ENCODE measurements around the gene PROC. TPM values are rescaled to one million over a fixed set of nuclear protein-coding genes. Genes with fewer than 3 reads are reported as not detected.

PROC gene
- total RNA-seq, 2 experiments from 2014 or later: not detected

GRCh38 chr2:127413782-127414637 is 4.2 kb upstream of the PROC start:
- POLR2A ChIA-PET: interaction anchor here (1.2 kb wide), 1 partner anchor 28 kb away, joined by 3 read pairs; no protein-coding TSS in a partner anchor
- intact Hi-C loops (cut with micrococcal nuclease): no loop called here

GRCh38 chr2:127414638-127415592 is 3.3 kb upstream of the PROC start:
- ChIA-PET CTCF (interaction anchor here (0.6 to 3.3 kb wide), 22 partner anchors 10 to 218 kb away, joined by 3 to 21 read pairs (median 6); partner anchors contain the start of genes ERCC3 and MAP3K2), POLR2A (interaction anchor here (1.1 to 1.8 kb wide), 4 partner anchors 24 to 55 kb away, joined by 3 to 5 read pairs (median 4); no protein-coding TSS in a partner anchor)
- H3K27ac Mint-ChIP-seq: no peak overlapping the region
- H3K9me3 Mint-ChIP-seq: no peaks in the 10 kb centered on the region
- intact Hi-C loops (cut with micrococcal nuclease): no loop called here
- no peak for TF ChIP-seq CTCF (IDR thresholded peaks at IDR 0.05)
- H3K4me1 Mint-ChIP-seq (ENCODE audit: low read depth): peaks cover 39% of the 10 kb centered on the region
- H3K4me3 Mint-ChIP-seq: no peak overlapping the region
- no peaks in the 10 kb centered on the region for H3K36me3 Mint-ChIP-seq (ENCODE audit: low read depth)
- DNase-seq: no peak
- ATAC-seq: no peak
- H3K27me3 Mint-ChIP-seq: peaks cover 5% of the 10 kb centered on the region

More at GRCh38 chr2:127413782-127414637, 4.2 kb upstream of the PROC start:
- CTCF ChIA-PET: interaction anchor here (0.7 to 3.3 kb wide), 8 partner anchors 11 to 120 kb away, joined by 3 to 21 read pairs (median 8); partner anchors contain the start of gene ERCC3
- Mint-ChIP-seq H3K9me3 (no peaks in the 10 kb centered on the region), H3K36me3 (ENCODE audit: low read depth) (no peaks in the 10 kb centered on the region), H3K27ac (no peak overlapping the region), H3K27me3 (peaks cover 5% of the 10 kb centered on the region), H3K4me1 (ENCODE audit: low read depth) (peaks cover 41% of the 10 kb centered on the region), H3K4me3 (no peak overlapping the region)
- DNase-seq (no peak), ATAC-seq (no peak)
- no peak for TF ChIP-seq CTCF (IDR thresholded peaks at IDR 0.05)

GRCh38 chr2:127415593-127416505 is 2.4 kb upstream of the PROC start:
- Mint-ChIP-seq H3K27ac (peak overlapping the region; percentile 69), H3K9me3 (no peaks in the 10 kb centered on the region), H3K36me3 (ENCODE audit: low read depth) (no peaks in the 10 kb centered on the region), H3K4me3 (peak overlapping the region; percentile 69), H3K27me3 (peaks cover 7% of the 10 kb centered on the region), H3K4me1 (ENCODE audit: low read depth) (peaks cover 32% of the 10 kb centered on the region)
- ChIA-PET CTCF (interaction anchor here (0.6 to 3.3 kb wide), 33 partner anchors 9 to 219 kb away, joined by 3 to 21 read pairs (median 5); partner anchors contain the start of genes ERCC3 and MAP3K2), POLR2A (interaction anchor here (0.8 to 2.4 kb wide), 5 partner anchors 13 to 54 kb away, joined by 3 to 5 read pairs (median 4); no protein-coding TSS in a partner anchor)
- DNase-seq (peak; percentile 90), ATAC-seq (peak; percentile 96)
- intact Hi-C loops (cut with micrococcal nuclease): no loop called here
- TF ChIP-seq CTCF (IDR thresholded peaks at IDR 0.05): peak; percentile 85

- H3K9me3 Mint-ChIP-seq: no peaks in the 10 kb centered on the region
- peaks cover 12% of the 10 kb centered on the region for H3K27me3 Mint-ChIP-seq
- ChIA-PET CTCF (interaction anchor here (0.6 to 3.3 kb wide), 26 partner anchors 9 to 219 kb away, joined by 3 to 21 read pairs (median 5); partner anchors contain the start of genes ERCC3 and MAP3K2), POLR2A (interaction anchor here (0.8 to 2.4 kb wide), 4 partner anchors 13 to 32 kb away, joined by 3 to 5 read pairs (median 4); no protein-coding TSS in a partner anchor)
- ATAC-seq: peak; percentile 38
- H3K4me1 Mint-ChIP-seq (ENCODE audit: low read depth): peaks cover 25% of the 10 kb centered on the region
- TF ChIP-seq CTCF (IDR thresholded peaks at IDR 0.05): no peak
- intact Hi-C loops (cut with micrococcal nuclease): no loop called here
- H3K27ac Mint-ChIP-seq: peak overlapping the region; percentile 47
- peak overlapping the region; percentile 69 for H3K4me3 Mint-ChIP-seq
- peak; percentile 58 for DNase-seq
- H3K36me3 Mint-ChIP-seq (ENCODE audit: low read depth): no peaks in the 10 kb centered on the region
Observed at GRCh38 chr2:127416506-127417001, 1.7 kb upstream of the PROC start.

Data from activated CD8-positive, alpha-beta T cell treated with anti-CD3 and anti-CD28 coated beads for 36 hours (primary cell).